Right atrium auricular region (tissue), 2 donors: ENCODE measurements around the gene NABP2. TPM values are rescaled to one million over a fixed set of nuclear protein-coding genes. Genes with fewer than 3 reads are reported as not detected.
"Not testable (repeated sequence)": the region's sequence is repeated elsewhere in the genome, so short reads cannot be mapped to it uniquely, and the experiment has no call there.

ENCODE experiments used
- DNase-seq: peaks from one replicate; pipeline ENCODE4 v3.0.0-alpha.2; 2019; ENCODE audit warnings: low spot score
- H3K27ac ChIP-seq, 2 donors: fragments of 200-600 bp; sonication (generic); 1 replicate in 1 of 2; 2 replicates in 1 of 2; pipeline ENCODE4 v1.5.1; 2016 to 2019
- H3K27me3 ChIP-seq, 2 donors: fragments of 200-600 bp; sonication (generic); one replicate each; pipeline versions ENCODE4 v1.5.1 to v1.6.0; 2017 to 2019
- H3K36me3 ChIP-seq: fragments of 200-600 bp; sonication (generic); one replicate; pipeline ENCODE4 v1.5.1; 2016
- H3K4me1 ChIP-seq, 2 donors: fragments of 200-600 bp; sonication (generic); one replicate each; pipeline versions ENCODE4 v1.5.1 to v1.6.0; 2017 to 2019
- H3K4me3 ChIP-seq, 2 donors: fragments of 200-600 bp; sonication (generic); 1 replicate in 1 of 2; 2 replicates in 1 of 2; pipeline ENCODE4 v1.5.1; 2017 to 2019; ENCODE audit warnings: mild to moderate bottlenecking in 1 of 2, moderate library complexity in 1 of 2
- H3K9me3 ChIP-seq, 2 donors: fragments of 200-600 bp; sonication (generic); one replicate each; pipeline ENCODE4 v1.5.1; 2019
- CTCF ChIP-seq, 2 donors: fragments of 200-600 bp; sonication (generic); IDR thresholded peaks; one replicate each; pipeline ENCODE4 v1.5.1; 2019; ENCODE audit warnings: antibody characterized with exemption in 2 of 2
- total RNA-seq, 2 donors: library from RNA; depleted of rRNA; stranded (reverse); fragments of >200 nt; gene quantifications; one replicate each; pipeline ENCODE4 v1.1.0, GENCODE V29; 2016

The NABP2 gene
- total RNA-seq, 2 donors from 2014 or later: 19.7 to 23.6 TPM

DNA sequence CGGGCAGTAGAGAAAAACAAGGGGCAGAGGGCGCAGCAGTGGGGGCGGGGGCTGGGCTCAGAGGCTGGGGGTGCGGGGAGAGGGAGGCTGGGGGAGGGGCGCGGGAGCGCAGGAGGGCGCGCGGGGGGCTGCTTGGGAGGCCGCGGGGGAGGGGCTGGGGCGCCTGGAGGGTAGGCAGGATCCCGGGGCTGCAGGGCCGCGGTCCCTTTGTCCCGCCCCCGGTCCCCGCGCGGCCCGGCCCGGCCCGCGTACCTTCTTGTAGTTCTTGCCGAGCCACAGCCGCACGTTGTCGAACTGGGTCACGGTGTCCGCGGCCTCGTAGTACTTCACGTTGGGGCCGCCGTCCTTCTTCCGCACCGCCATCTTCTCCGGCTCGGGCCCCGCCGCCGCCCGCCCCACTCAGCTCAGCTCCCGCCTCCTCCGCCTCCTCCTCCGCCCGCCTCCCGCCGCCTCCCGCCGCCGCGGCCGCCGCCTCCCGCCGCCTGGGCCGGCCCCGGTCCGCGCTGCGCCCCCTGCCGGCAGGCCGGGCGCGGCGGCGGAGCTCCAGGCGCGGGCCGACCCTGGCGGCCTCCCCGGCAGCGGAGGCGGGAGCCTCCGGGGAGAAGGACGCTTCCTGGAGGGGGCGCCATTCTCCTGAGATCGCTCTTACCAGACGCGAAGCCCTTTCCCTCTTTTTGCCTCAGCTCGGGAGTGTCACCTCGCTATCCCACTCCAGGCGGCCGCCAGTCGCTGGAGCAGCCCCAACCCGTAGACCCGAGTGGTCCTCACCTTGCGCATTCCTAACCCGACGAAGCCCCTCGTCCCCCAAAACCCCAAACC is 34.8 kb upstream of the NABP2 start, which contains the start of gene SMARCC2:
SMARCC2 (minus strand) TSS at position 385 of the 819 bp plus-strand sequence; CDS start at position 363, 22 bp downstream.
- peak; percentile 63 to 74 for TF ChIP-seq CTCF (IDR thresholded peaks at IDR 0.05)
- peaks cover 0 to 24% of the 10 kb centered on the region in 2 donors for H3K4me1 ChIP-seq
- peaks cover 16% of the 10 kb centered on the region for H3K36me3 ChIP-seq
- peak; percentile 83 for DNase-seq
- H3K27ac ChIP-seq: peak within 1 kb of the TSS; percentile 92 to 98
- no peaks in the 10 kb centered on the region for H3K9me3 ChIP-seq
- peak within 1 kb of the TSS; percentile 92 to 95 for H3K4me3 ChIP-seq
- no peaks in the 10 kb centered on the region for H3K27me3 ChIP-seq

DNA sequence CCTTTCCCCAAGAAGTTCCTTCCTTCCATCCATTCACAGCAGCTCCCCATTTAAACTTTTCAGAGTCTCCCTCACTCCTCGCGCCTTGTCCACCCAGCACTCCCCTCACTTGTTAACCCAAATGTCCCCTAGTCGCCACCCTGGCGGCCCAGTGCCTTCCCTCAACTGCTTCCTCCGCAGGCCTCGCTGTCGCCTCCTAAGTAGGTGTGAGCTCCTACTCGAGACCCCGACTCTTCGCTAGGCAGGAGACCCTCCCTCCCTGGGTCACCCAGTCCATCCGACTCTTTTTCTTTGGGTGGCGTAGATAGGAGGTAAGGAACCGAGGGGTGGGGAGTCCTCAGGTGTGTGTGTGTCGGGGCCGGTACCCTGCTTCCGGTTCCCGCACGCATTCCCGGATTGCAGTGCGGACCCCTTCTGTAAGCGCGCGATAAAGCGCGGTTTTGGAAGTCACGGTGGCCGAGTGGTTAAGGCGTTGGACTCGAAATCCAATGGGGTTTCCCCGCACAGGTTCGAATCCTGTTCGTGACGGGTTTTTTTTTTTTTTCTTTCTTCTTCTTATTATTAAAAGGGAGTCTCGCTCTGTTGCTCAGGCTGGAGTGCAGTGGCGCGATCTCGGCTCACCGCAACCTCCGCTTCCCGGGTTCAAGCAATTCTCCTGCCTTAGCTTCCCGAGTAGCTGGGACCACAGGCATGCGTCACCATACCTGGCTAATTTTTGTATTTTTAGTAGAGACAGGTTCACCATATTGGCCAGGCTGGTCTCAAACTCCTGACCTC is 34.0 kb upstream of the NABP2 start:
- H3K4me3 ChIP-seq: peak overlapping the region; percentile 92 to 95
- H3K27me3 ChIP-seq: no peaks in the 10 kb centered on the region
- H3K36me3 ChIP-seq: peaks cover 8% of the 10 kb centered on the region
- H3K27ac ChIP-seq: peak overlapping the region; percentile 92 to 98
- DNase-seq: peak; percentile 88
- peak; percentile 0 to 9 for TF ChIP-seq CTCF (IDR thresholded peaks at IDR 0.05)
- peaks cover 0 to 24% of the 10 kb centered on the region in 2 donors for H3K4me1 ChIP-seq
- no peaks in the 10 kb centered on the region for H3K9me3 ChIP-seq

GRCh38 chr12:56190695-56191155 is 33.4 kb upstream of the NABP2 start:
- no peak for TF ChIP-seq CTCF (IDR thresholded peaks at IDR 0.05)
- Histone ChIP-seq H3K27ac (peak overlapping the region; percentile 92 to 98), H3K36me3 (peaks cover 2% of the 10 kb centered on the region), H3K9me3 (no peaks in the 10 kb centered on the region), H3K4me3 (peak overlapping the region; percentile 92 to 95), H3K27me3 (no peaks in the 10 kb centered on the region), H3K4me1 (peaks cover 0 to 24% of the 10 kb centered on the region in 2 donors)
- no peak for DNase-seq

GRCh38 chr12:56192582-56192981 is 31.6 kb upstream of the NABP2 start:
- Histone ChIP-seq H3K27ac (no peak overlapping the region), H3K9me3 (no peaks in the 10 kb centered on the region), H3K36me3 (no peaks in the 10 kb centered on the region), H3K27me3 (no peaks in the 10 kb centered on the region), H3K4me1 (peaks cover 0 to 18% of the 10 kb centered on the region in 2 donors), H3K4me3 (no peak overlapping the region)
- TF ChIP-seq CTCF (IDR thresholded peaks at IDR 0.05): no peak
- DNase-seq: no peak

- H3K9me3 ChIP-seq: no peaks in the 10 kb centered on the region
- peaks cover 0 to 13% of the 10 kb centered on the region in 2 donors for H3K4me1 ChIP-seq
- DNase-seq: peak; percentile 82
- H3K27me3 ChIP-seq: no peaks in the 10 kb centered on the region
- H3K4me3 ChIP-seq: no peak overlapping the region
- H3K27ac ChIP-seq: no peak overlapping the region
- TF ChIP-seq CTCF (IDR thresholded peaks at IDR 0.05): peak; percentile 67 to 86
- H3K36me3 ChIP-seq: no peaks in the 10 kb centered on the region
These were observed 31.0 kb upstream of the NABP2 start for GRCh38 chr12:56193025-56193578.

DNA sequence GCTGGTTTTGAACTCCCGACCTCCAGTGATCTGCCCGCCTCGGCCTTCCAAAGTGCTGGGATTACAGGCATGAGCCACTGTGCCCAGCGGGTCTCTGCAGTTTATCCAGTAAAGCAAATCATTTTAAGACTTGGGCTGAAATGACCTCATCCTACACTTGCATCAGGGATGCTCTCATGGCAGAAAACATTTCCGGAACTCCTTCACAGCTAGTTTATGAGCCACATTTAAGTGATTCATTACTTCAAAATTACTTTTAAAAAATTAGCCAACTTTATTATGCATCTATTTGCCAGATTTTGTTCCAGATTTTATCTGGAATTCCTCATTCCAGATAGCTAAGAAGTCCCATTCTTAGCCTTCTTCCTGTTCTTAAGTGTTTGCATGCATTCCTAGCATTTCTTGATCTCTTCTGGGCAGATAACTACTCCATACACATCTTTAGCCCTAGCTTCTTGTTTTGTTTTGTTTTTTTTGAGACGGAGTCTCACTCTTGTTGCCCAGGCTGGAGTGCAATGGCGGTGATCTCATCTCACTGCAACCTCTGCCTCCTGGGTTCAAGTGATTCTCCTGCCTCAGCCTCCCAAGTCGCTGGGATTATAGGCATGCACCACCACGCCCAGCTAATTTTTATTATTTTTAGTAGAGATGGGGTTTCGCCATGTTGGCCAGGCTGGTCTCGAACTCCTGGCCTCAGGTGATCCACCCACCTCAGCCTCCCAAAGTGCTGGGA is 27.2 kb upstream of the NABP2 start:
- not testable (repeated sequence) for H3K36me3 ChIP-seq
- H3K27ac ChIP-seq: peak overlapping the region in 1 of 2 donors; percentile 11

More for the DNA sequence above, 27.2 kb upstream of the NABP2 start:
- H3K4me3 ChIP-seq, H3K9me3 ChIP-seq, DNase-seq, H3K4me1 ChIP-seq, H3K27me3 ChIP-seq: not testable (repeated sequence)
